Neural cell (in vitro differentiated cells): ENCODE data around the gene TEDC1.

Source experiments
- CTCF ChIP-seq: fragments of 450-650 bp; IDR thresholded peaks from 2 replicates; pipeline ENCODE4 v1.5.1; 2014; ENCODE audit warnings: antibody characterized with exemption, mild to moderate bottlenecking, moderate library complexity; ENCODE audit not compliant: poor library complexity, severe bottlenecking
- EP300 ChIP-seq: fragments of 450-650 bp; conservative IDR thresholded peaks from 2 replicates; pipeline ENCODE4 v1.6.1; 2014; ENCODE audit warnings: antibody characterized with exemption, mild to moderate bottlenecking, moderate library complexity; ENCODE audit not compliant: poor library complexity, severe bottlenecking
- EZH2 ChIP-seq: fragments of 200-600, 300-800 bp; shearing (Covaris generic), sonication (generic); IDR thresholded peaks from 2 replicates; pipeline ENCODE4 v1.6.1; 2014; ENCODE audit warnings: antibody characterized with exemption, low read length, borderline replicate concordance, mild to moderate bottlenecking; ENCODE audit not compliant: insufficient read depth, poor library complexity, severe bottlenecking
- MXI1 ChIP-seq: fragments of 450-650 bp; conservative IDR thresholded peaks from 2 replicates; pipeline ENCODE4 v1.6.1; 2014; ENCODE audit warnings: antibody characterized with exemption, mild to moderate bottlenecking; ENCODE audit not compliant: poor library complexity, severe bottlenecking
- POLR2AphosphoS5 ChIP-seq: IDR thresholded peaks from 2 replicates; pipeline ENCODE4 v1.6.1; 2012
- RAD21 ChIP-seq: fragments of 450-650 bp; conservative IDR thresholded peaks from 2 replicates; pipeline ENCODE4 v1.6.1; 2014; ENCODE audit warnings: antibody characterized with exemption, mild to moderate bottlenecking, moderate library complexity
- REST ChIP-seq: IDR thresholded peaks from 2 replicates; pipeline ENCODE4 v1.6.1; 2012; ENCODE audit warnings: borderline replicate concordance
- SMC3 ChIP-seq: fragments of 450-650 bp; conservative IDR thresholded peaks from 2 replicates; pipeline ENCODE4 v1.6.1; 2014; ENCODE audit warnings: antibody characterized with exemption, mild to moderate bottlenecking, moderate library complexity; ENCODE audit not compliant: poor library complexity
- TAF1 ChIP-seq: IDR thresholded peaks from 2 replicates; pipeline ENCODE4 v1.6.1; 2012; ENCODE audit warnings: low read depth

GRCh38 chr14:105484069-105484996, 6.7 kb upstream of the TEDC1 start:
- TF ChIP-seq EP300 (no peak), MXI1 (no peak), CTCF (no peak), EZH2 (no peak), REST (no peak), TAF1 (no peak), POLR2AphosphoS5 (no peak), SMC3 (no peak), RAD21 (no peak)
